GM23338 (cell line): ENCODE data around the gene PAMR1. TPM values are rescaled to one million over a fixed set of nuclear protein-coding genes. Genes with fewer than 3 reads are reported as not detected.

ENCODE experiments used
- ATAC-seq: fragments of 200-7000 bp; cut with Tn5 transposase; 3 replicates; pipeline ENCODE4 v1.9.1; 2020
- DNase-seq: peaks from one replicate; pipeline ENCODE4 v3.0.0-alpha.2; 2015; ENCODE audit warnings: low spot score
- H2AFZ ChIP-seq: fragments of 200-600 bp; sonication (generic); 2 replicates; pipeline ENCODE4 v1.8.0; 2016; ENCODE audit warnings: antibody characterized with exemption, mild to moderate bottlenecking, moderate library complexity
- H3F3A ChIP-seq: fragments of 200-600 bp; sonication (generic); replicated peaks from 2 replicates; pipeline ENCODE4 v1.8.0; 2017; ENCODE audit warnings: antibody characterized with exemption, mixed run types, low read depth
- H3K27ac ChIP-seq: fragments of 200-600 bp; sonication (generic); 2 replicates; pipeline ENCODE4 v1.6.1; 2016; ENCODE audit warnings: low read depth
- H3K27me3 ChIP-seq: fragments of 200-600 bp; sonication (generic); 2 replicates; pipeline ENCODE4 v1.8.0; 2016; ENCODE audit warnings: mild to moderate bottlenecking, mixed run types, moderate library complexity; ENCODE audit not compliant: insufficient read depth
- H3K36me3 ChIP-seq: fragments of 200-600 bp; sonication (generic); 2 replicates; pipeline ENCODE4 v1.8.0; 2016; ENCODE audit warnings: mild to moderate bottlenecking; ENCODE audit not compliant: insufficient read depth
- H3K4me1 ChIP-seq: fragments of 200-600 bp; sonication (generic); 2 replicates; pipeline ENCODE4 v1.8.0; 2016; ENCODE audit warnings: mild to moderate bottlenecking, moderate library complexity; ENCODE audit not compliant: insufficient read depth
- H3K4me2 ChIP-seq: fragments of 200-600 bp; sonication (generic); 2 replicates; pipeline ENCODE4 v1.7.1; 2017; ENCODE audit warnings: mixed run types
- H3K4me3 ChIP-seq: fragments of 200-600 bp; sonication (generic); 2 replicates; pipeline ENCODE4 v1.6.1; 2016; ENCODE audit warnings: mixed run types
- H3K79me2 ChIP-seq: fragments of 200-600 bp; sonication (generic); replicated peaks from 2 replicates; pipeline ENCODE4 v1.8.0; 2017; ENCODE audit warnings: mild to moderate bottlenecking; ENCODE audit not compliant: insufficient read depth
- H3K9me2 ChIP-seq: fragments of 200-600 bp; sonication (generic); 2 replicates; pipeline ENCODE4 v1.8.0; 2017; ENCODE audit not compliant: insufficient read depth
- H4K20me1 ChIP-seq: fragments of 200-600 bp; sonication (generic); replicated peaks from 2 replicates; pipeline ENCODE4 v1.8.0; 2017; ENCODE audit warnings: mild to moderate bottlenecking; ENCODE audit not compliant: insufficient read depth
- H3K27ac Mint-ChIP-seq: 2 replicates; pipeline ENCODE4 v1.8.0; 2020; ENCODE audit warnings: inconsistent platforms, mild to moderate bottlenecking, moderate library complexity, mixed read lengths
- H3K27me3 Mint-ChIP-seq: 3 replicates; pipeline ENCODE4 v1.8.0; 2022; ENCODE audit warnings: low read depth, mild to moderate bottlenecking, moderate library complexity, mixed read lengths, inconsistent platforms; ENCODE audit not compliant: insufficient read depth, poor library complexity
- H3K36me3 Mint-ChIP-seq: 3 replicates; pipeline ENCODE4 v1.8.0; 2021; ENCODE audit warnings: low read depth, mild to moderate bottlenecking, inconsistent platforms, moderate library complexity, mixed read lengths
- H3K4me1 Mint-ChIP-seq: 3 replicates; pipeline ENCODE4 v1.8.0; 2020; ENCODE audit warnings: mild to moderate bottlenecking, inconsistent platforms, mixed read lengths
- H3K4me3 Mint-ChIP-seq: 3 replicates; pipeline ENCODE4 v1.8.0; 2021; ENCODE audit warnings: moderate library complexity, mild to moderate bottlenecking, inconsistent platforms, mixed read lengths
- H3K9me3 Mint-ChIP-seq: 3 replicates; pipeline ENCODE4 v1.8.0; 2020; ENCODE audit warnings: moderate library complexity, mild to moderate bottlenecking, inconsistent platforms, mixed read lengths
- CREB1 ChIP-seq: fragments of 250-450 bp; sonication (Bioruptor Pico); IDR thresholded peaks from 2 replicates; pipeline ENCODE4 v1.5.0; 2020; ENCODE audit warnings: low read depth, mild to moderate bottlenecking, moderate library complexity
- CTCF ChIP-seq, 2 experiments: fragments of 200-600 bp in 1 of 2; sonication (generic) in 1 of 2; conservative IDR thresholded peaks; 2 replicates each; pipeline versions ENCODE4 v1.5.1 to v1.6.1; 2016 to 2017; ENCODE audit warnings: antibody characterized with exemption in 2 of 2, low read depth in 2 of 2, mild to moderate bottlenecking in 2 of 2, moderate library complexity in 1 of 2
- EZH2 ChIP-seq: fragments of 200-600 bp; sonication (generic); IDR thresholded peaks from one replicate; pipeline ENCODE4 v1.8.0; 2017; ENCODE audit warnings: antibody characterized with exemption, mild to moderate bottlenecking, low read depth; ENCODE audit not compliant: unreplicated experiment
- POLR2AphosphoS5 ChIP-seq: IDR thresholded peaks from 2 replicates; pipeline ENCODE4 v1.6.1; 2016; ENCODE audit warnings: antibody characterized with exemption, low read depth
- REST ChIP-seq: IDR thresholded peaks from one replicate; pipeline ENCODE4 v1.6.1; 2018; ENCODE audit warnings: antibody characterized with exemption; ENCODE audit not compliant: unreplicated experiment
- STAT1 ChIP-seq: IDR thresholded peaks from one replicate; pipeline ENCODE4 v1.6.1; 2016; ENCODE audit warnings: antibody characterized with exemption; ENCODE audit not compliant: unreplicated experiment
- ZNF114 ChIP-seq: fragments of 250-450 bp; sonication (Bioruptor Pico); IDR thresholded peaks from 2 replicates; pipeline ENCODE4 v1.5.0; 2020; ENCODE audit warnings: mild to moderate bottlenecking, moderate library complexity
- ZNF331 ChIP-seq: fragments of 250-450 bp; sonication (Bioruptor Pico); IDR thresholded peaks from 2 replicates; pipeline ENCODE4 v1.5.0; 2020; ENCODE audit warnings: low read depth, mild to moderate bottlenecking, moderate library complexity
- long read RNA-seq: library from polyadenylated mRNA; unstranded; transcript quantifications from one replicate; pipeline ENCODE4 v2.0.0, GENCODE V29; 2020; ENCODE audit not compliant: unreplicated experiment
- polyA plus RNA-seq: library from polyadenylated mRNA; unstranded; fragments of >200 nt; fragmentation: Nextera tagmentation; extraction: Ambion mirVana; gene quantifications from 2 replicates; pipeline ENCODE4 v1.2.1, GENCODE V29; 2016
- total RNA-seq: library from RNA; depleted of rRNA; stranded (reverse); fragments of >200 nt; shearing (Covaris generic); gene quantifications from 2 replicates; pipeline ENCODE4 v1.2.3, GENCODE V29; 2014; rRNA removed
- TF ChIP-seq, protein P1 (sequence below): fragments of 250-450 bp; sonication (Bioruptor Pico); IDR thresholded peaks from 2 replicates; pipeline ENCODE4 v1.5.0; 2020; ENCODE audit warnings: mild to moderate bottlenecking, moderate library complexity

The PAMR1 gene
- 2.5 and 3.1 TPM in 2 replicates for total RNA-seq
- polyA plus RNA-seq: 0.70 and 1.6 TPM in 2 replicates
- long read RNA-seq, partial matches to known transcripts: 0 of 2 reads
- long read RNA-seq, other reads (novel, unspliced or antisense): 0 of 2 reads

GRCh38 chr11:35525501-35526175 lies at the start of gene PAMR1:
PAMR1 (minus strand) TSS chr11:35525616; CDS start chr11:35525585, 31 bp downstream.
- Histone ChIP-seq H4K20me1 (no peaks in the 10 kb centered on the region), H3K79me2 (no peaks in the 10 kb centered on the region), H3F3A (peaks cover 3% of the 10 kb centered on the region; the same call in 1 of the 2 replicates), H3K36me3 (no peaks in the 10 kb centered on the region), H3K9me2 (0 out of 2 replicates have a peak, but pooled peaks cover 3% of the 10 kb centered on the region), H3K4me3 (peak within 1 kb of the TSS; percentile 83), H3K4me2 (peak within 1 kb of the TSS; percentile 97), H3K4me1 (peaks cover 29% of the 10 kb centered on the region), H3K27ac (no peak within 1 kb of the TSS), H2AFZ (peak within 1 kb of the TSS; percentile 100), H3K27me3 (peaks cover 38% of the 10 kb centered on the region)
- Mint-ChIP-seq H3K27me3 (peaks cover 25% of the 10 kb centered on the region), H3K9me3 (peaks cover 6% of the 10 kb centered on the region; the same call in 2 of the 3 replicates), H3K4me3 (peak within 1 kb of the TSS; percentile 87), H3K27ac (no peak within 1 kb of the TSS), H3K4me1 (peaks cover 22% of the 10 kb centered on the region; the same call in 2 of the 3 replicates), H3K36me3 (no peaks in the 10 kb centered on the region)
- TF ChIP-seq REST (no peak), EZH2 (no peak), POLR2AphosphoS5 (peak; percentile 48), CREB1 (CRISPR knock-in tag) (no peak)
- peak; percentile 92 for ATAC-seq
- DNase-seq: peak; percentile 89

DNA sequence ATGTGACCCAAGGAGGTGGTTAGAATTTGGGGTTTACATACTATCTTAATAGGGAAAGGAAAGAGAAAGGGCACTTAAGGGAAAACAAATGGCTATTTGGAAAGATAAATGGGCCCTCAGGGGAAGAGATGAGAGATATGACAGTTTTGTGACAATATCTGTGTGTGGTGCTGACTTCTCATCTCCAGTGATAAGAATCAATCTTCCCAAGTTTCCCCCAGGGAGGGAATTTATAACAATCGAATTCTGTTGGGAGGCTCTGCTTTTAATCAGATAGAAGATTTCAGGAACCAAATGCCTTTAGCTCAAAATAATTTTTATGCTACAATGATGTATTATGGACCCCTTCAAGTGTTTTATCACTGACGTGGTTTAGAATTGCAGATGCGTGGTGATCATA lies 46.3 kb upstream of the PAMR1 start:
- peaks cover 2% of the 10 kb centered on the region; the same call in 1 of the 3 replicates for H3K36me3 Mint-ChIP-seq
- 0 out of 2 replicates have a peak, but pooled peaks cover 3% of the 10 kb centered on the region for H3K9me2 ChIP-seq
- no peaks in the 10 kb centered on the region for H3K27me3 Mint-ChIP-seq
- H3K36me3 ChIP-seq: no peaks in the 10 kb centered on the region
- no peaks in the 10 kb centered on the region for H3K4me1 ChIP-seq
- no peaks in the 10 kb centered on the region for H3K4me1 Mint-ChIP-seq
- peaks cover 10% of the 10 kb centered on the region; the same call in 2 of the 3 replicates for H3K9me3 Mint-ChIP-seq
- H3K27ac Mint-ChIP-seq: no peak overlapping the region
- no peaks in the 10 kb centered on the region for H3F3A ChIP-seq
- TF ChIP-seq, protein P1, sequence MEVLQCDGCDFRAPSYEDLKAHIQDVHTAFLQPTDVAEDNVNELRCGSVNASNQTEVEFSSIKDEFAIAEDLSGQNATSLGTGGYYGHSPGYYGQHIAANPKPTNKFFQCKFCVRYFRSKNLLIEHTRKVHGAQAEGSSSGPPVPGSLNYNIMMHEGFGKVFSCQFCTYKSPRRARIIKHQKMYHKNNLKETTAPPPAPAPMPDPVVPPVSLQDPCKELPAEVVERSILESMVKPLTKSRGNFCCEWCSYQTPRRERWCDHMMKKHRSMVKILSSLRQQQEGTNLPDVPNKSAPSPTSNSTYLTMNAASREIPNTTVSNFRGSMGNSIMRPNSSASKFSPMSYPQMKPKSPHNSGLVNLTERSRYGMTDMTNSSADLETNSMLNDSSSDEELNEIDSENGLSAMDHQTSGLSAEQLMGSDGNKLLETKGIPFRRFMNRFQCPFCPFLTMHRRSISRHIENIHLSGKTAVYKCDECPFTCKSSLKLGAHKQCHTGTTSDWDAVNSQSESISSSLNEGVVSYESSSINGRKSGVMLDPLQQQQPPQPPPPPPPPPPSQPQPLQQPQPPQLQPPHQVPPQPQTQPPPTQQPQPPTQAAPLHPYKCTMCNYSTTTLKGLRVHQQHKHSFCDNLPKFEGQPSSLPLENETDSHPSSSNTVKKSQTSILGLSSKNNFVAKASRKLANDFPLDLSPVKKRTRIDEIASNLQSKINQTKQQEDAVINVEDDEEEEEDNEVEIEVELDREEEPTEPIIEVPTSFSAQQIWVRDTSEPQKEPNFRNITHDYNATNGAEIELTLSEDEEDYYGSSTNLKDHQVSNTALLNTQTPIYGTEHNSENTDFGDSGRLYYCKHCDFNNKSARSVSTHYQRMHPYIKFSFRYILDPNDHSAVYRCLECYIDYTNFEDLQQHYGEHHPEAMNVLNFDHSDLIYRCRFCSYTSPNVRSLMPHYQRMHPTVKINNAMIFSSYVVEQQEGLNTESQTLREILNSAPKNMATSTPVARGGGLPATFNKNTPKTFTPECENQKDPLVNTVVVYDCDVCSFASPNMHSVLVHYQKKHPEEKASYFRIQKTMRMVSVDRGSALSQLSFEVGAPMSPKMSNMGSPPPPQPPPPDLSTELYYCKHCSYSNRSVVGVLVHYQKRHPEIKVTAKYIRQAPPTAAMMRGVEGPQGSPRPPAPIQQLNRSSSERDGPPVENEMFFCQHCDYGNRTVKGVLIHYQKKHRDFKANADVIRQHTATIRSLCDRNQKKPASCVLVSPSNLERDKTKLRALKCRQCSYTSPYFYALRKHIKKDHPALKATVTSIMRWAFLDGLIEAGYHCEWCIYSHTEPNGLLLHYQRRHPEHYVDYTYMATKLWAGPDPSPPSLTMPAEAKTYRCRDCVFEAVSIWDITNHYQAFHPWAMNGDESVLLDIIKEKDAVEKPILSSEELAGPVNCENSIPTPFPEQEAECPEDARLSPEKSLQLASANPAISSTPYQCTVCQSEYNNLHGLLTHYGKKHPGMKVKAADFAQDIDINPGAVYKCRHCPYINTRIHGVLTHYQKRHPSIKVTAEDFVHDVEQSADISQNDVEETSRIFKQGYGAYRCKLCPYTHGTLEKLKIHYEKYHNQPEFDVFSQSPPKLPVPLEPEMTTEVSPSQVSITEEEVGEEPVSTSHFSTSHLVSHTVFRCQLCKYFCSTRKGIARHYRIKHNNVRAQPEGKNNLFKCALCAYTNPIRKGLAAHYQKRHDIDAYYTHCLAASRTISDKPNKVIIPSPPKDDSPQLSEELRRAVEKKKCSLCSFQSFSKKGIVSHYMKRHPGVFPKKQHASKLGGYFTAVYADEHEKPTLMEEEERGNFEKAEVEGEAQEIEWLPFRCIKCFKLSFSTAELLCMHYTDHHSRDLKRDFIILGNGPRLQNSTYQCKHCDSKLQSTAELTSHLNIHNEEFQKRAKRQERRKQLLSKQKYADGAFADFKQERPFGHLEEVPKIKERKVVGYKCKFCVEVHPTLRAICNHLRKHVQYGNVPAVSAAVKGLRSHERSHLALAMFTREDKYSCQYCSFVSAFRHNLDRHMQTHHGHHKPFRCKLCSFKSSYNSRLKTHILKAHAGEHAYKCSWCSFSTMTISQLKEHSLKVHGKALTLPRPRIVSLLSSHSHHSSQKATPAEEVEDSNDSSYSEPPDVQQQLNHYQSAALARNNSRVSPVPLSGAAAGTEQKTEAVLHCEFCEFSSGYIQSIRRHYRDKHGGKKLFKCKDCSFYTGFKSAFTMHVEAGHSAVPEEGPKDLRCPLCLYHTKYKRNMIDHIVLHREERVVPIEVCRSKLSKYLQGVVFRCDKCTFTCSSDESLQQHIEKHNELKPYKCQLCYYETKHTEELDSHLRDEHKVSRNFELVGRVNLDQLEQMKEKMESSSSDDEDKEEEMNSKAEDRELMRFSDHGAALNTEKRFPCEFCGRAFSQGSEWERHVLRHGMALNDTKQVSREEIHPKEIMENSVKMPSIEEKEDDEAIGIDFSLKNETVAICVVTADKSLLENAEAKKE (CRISPR knock-in tag): no peak
- TF ChIP-seq ZNF114 (CRISPR knock-in tag) (no peak), ZNF331 (no peak), CREB1 (CRISPR knock-in tag) (no peak), STAT1 (no peak), CTCF (conservative IDR thresholded peaks at IDR 0.05; ENCODE audit: low read depth in 2 of 2) (no peak)
- H3K4me3 Mint-ChIP-seq: no peak overlapping the region
- no peak overlapping the region for H3K4me2 ChIP-seq
- H2AFZ ChIP-seq: no peak overlapping the region
- ATAC-seq (no peak), DNase-seq (no peak)
- H3K27me3 ChIP-seq: no peaks in the 10 kb centered on the region
- H4K20me1 ChIP-seq: no peaks in the 10 kb centered on the region
- no peak overlapping the region for H3K27ac ChIP-seq
- no peak overlapping the region for H3K4me3 ChIP-seq
- no peaks in the 10 kb centered on the region for H3K79me2 ChIP-seq
